ENCODE data around the gene USP19. TPM values are rescaled to one million over a fixed set of nuclear protein-coding genes. Genes with fewer than 3 reads are reported as not detected.
A peak's percentile ranks its signal among the peaks of the same experiment; 100 is the strongest.

The USP19 gene
- total RNA-seq, 1 experiment from 2014 or later = 72.1 TPM

- DNase-seq = no peak
- Histone ChIP-seq H3K27me3 (ENCODE audit: insufficient read depth, low read depth) (no peaks in the 10 kb centered on the region), H3K27ac (no peak overlapping the region), H3K4me1 (replicated peaks; ENCODE audit: insufficient read depth) (peaks cover 11% of the 10 kb centered on the region), H3K4me3 (no peak overlapping the region), H3K79me2 (ENCODE audit: low read depth) (peaks cover 12% of the 10 kb centered on the region), H3K9me2 (ENCODE audit: insufficient read depth) (no peaks in the 10 kb centered on the region), H3K36me3 (ENCODE audit: low read depth) (peaks cover 5% of the 10 kb centered on the region; the same call in 1 of the 2 replicates), H4K20me1 (ENCODE audit: insufficient read depth) (no peaks in the 10 kb centered on the region), H3F3A (ENCODE audit: insufficient read depth, low read depth) (peaks cover 16% of the 10 kb centered on the region; the same call in 1 of the 2 replicates), H3K9me3 (ENCODE audit: insufficient read depth, low read depth) (no peaks in the 10 kb centered on the region), H3K4me2 (no peak overlapping the region), H2AFZ (no peak overlapping the region)
- ChIA-PET CTCF (no interaction called here), POLR2A (ENCODE audit: unreplicated experiment) (no interaction called here)
- intact Hi-C loops (cut with micrococcal nuclease; ENCODE audit: unreplicated experiment) = no loop called here
- BruUV-seq (replicated peaks) = no TSS peak
- no peak for TF ChIP-seq CTCF (conservative IDR thresholded peaks at IDR 0.05)
- TF ChIP-seq EZH2 (IDR thresholded peaks at IDR 0.05; ENCODE audit: low read depth) = no peak
Observed at GRCh38 chr3:49098910-49099630, 21.6 kb downstream of the USP19 start.

GRCh38 chr3:49098429-49098828 lies 22.2 kb downstream of the USP19 start:
- intact Hi-C loops (cut with micrococcal nuclease; ENCODE audit: unreplicated experiment) = no loop called here
- no TSS peak for BruUV-seq (replicated peaks)
- ChIA-PET POLR2A (ENCODE audit: unreplicated experiment) (no interaction called here), CTCF (no interaction called here)
- Histone ChIP-seq H3K9me3 (ENCODE audit: insufficient read depth, low read depth) (no peaks in the 10 kb centered on the region), H3K27me3 (ENCODE audit: insufficient read depth, low read depth) (no peaks in the 10 kb centered on the region), H2AFZ (no peak overlapping the region), H3K4me2 (no peak overlapping the region), H3F3A (ENCODE audit: insufficient read depth, low read depth) (peaks cover 16% of the 10 kb centered on the region; the same call in 1 of the 2 replicates), H3K79me2 (ENCODE audit: low read depth) (peaks cover 6% of the 10 kb centered on the region), H3K4me1 (replicated peaks; ENCODE audit: insufficient read depth) (peaks cover 6% of the 10 kb centered on the region), H3K4me3 (no peak overlapping the region), H3K9me2 (ENCODE audit: insufficient read depth) (no peaks in the 10 kb centered on the region), H4K20me1 (ENCODE audit: insufficient read depth) (no peaks in the 10 kb centered on the region), H3K27ac (no peak overlapping the region), H3K36me3 (ENCODE audit: low read depth) (peaks cover 5% of the 10 kb centered on the region; the same call in 1 of the 2 replicates)
- DNase-seq = no peak
- TF ChIP-seq CTCF (conservative IDR thresholded peaks at IDR 0.05) (no peak), EZH2 (IDR thresholded peaks at IDR 0.05; ENCODE audit: low read depth) (no peak)

- peak within 1 kb of the TSS; percentile 80 for H2AFZ ChIP-seq
- peak within 1 kb of the TSS; percentile 93 for H3K4me3 ChIP-seq
- peaks cover 9% of the 10 kb centered on the region for H3K36me3 ChIP-seq (ENCODE audit: low read depth)
- peaks cover 29% of the 10 kb centered on the region; the same call in 1 of the 2 replicates for H3F3A ChIP-seq (ENCODE audit: insufficient read depth, low read depth)
- peak; percentile 95 to 96 for DNase-seq
- BruUV-seq (replicated peaks) = no TSS peak
- no peaks in the 10 kb centered on the region for H3K27me3 ChIP-seq (ENCODE audit: insufficient read depth, low read depth)
- ChIA-PET CTCF (interaction anchor here (0.7 to 1.2 kb wide), 7 partner anchors 10 to 546 kb away, joined by 3 to 5 read pairs (median 4); partner anchors contain the start of genes LAMB2 and USP19), POLR2A (ENCODE audit: unreplicated experiment) (interaction anchor here (0.6 to 2.0 kb wide), 15 partner anchors 8 to 906 kb away, joined by 3 to 21 read pairs (median 5); partner anchors contain the start of genes CDC25A, NDUFAF3, RHOA and TCTA)
- no peak for TF ChIP-seq EZH2 (IDR thresholded peaks at IDR 0.05; ENCODE audit: low read depth)
- peak; percentile 47; the same call in 1 of the 2 replicates for TF ChIP-seq CTCF (conservative IDR thresholded peaks at IDR 0.05)
- no peaks in the 10 kb centered on the region for H3K9me2 ChIP-seq (ENCODE audit: insufficient read depth)
- H3K27ac ChIP-seq = peak within 1 kb of the TSS; percentile 87
- peaks cover 11% of the 10 kb centered on the region for H4K20me1 ChIP-seq (ENCODE audit: insufficient read depth)
- H3K4me2 ChIP-seq = peak within 1 kb of the TSS; percentile 93
- intact Hi-C loops (cut with micrococcal nuclease; ENCODE audit: unreplicated experiment) = loop anchor here (1.0 to 5.0 kb wide), 4 partner anchors 10 to 87 kb away; partner anchors contain the start of genes IMPDH2, LAMB2, QARS1 and WDR6
- H3K79me2 ChIP-seq (ENCODE audit: low read depth) = peaks cover 42% of the 10 kb centered on the region
- peaks cover 17% of the 10 kb centered on the region for H3K4me1 ChIP-seq (replicated peaks; ENCODE audit: insufficient read depth)
- H3K9me3 ChIP-seq (ENCODE audit: insufficient read depth, low read depth) = no peaks in the 10 kb centered on the region
Observed at GRCh38 chr3:49093853-49094767, 26.5 kb downstream of the USP19 start, which contains the start of gene QRICH1. Gene QRICH1 (minus strand): TSS chr3:49094071. CDS start chr3:49077017, 17,054 bp downstream.
